GM10266 (cell line): ENCODE results near the gene MAML3.

Source experiments
- DNase-seq: peaks from one replicate; pipeline ENCODE4 v3.0.0; 2012; ENCODE audit errors: extremely low spot score
- CTCF ChIP-seq: IDR thresholded peaks from 2 replicates; pipeline ENCODE4 v1.5.1; 2012; ENCODE audit warnings: mild to moderate bottlenecking, low read depth; ENCODE audit not compliant: control insufficient read depth, insufficient read depth; ENCODE audit errors: missing control alignments

Gene MAML3

GRCh38 chr4:139819082-139819481 lies 334.9 kb downstream of the MAML3 start:
- no peak for DNase-seq
- no peak for TF ChIP-seq CTCF

GRCh38 chr4:139817657-139818452 lies 336.1 kb downstream of the MAML3 start:
- DNase-seq, result no peak
- TF ChIP-seq CTCF, result no peak

GRCh38 chr4:139816856-139817255 lies 337.1 kb downstream of the MAML3 start:
- no peak for DNase-seq

GRCh38 chr4:139815778-139816601 lies 338.0 kb downstream of the MAML3 start:
- TF ChIP-seq CTCF, result no peak
- no peak for DNase-seq

More at GRCh38 chr4:139816856-139817255, 337.1 kb downstream of the MAML3 start:
- TF ChIP-seq CTCF, result no peak

- no peak for DNase-seq
- no peak for TF ChIP-seq CTCF
Observed at GRCh38 chr4:139814323-139815015, 339.5 kb downstream of the MAML3 start.

- no peak for DNase-seq
- no peak for TF ChIP-seq CTCF
Observed at GRCh38 chr4:139813881-139814280, 340.1 kb downstream of the MAML3 start.
